ENCODE data around the gene IRF2BP1.

GRCh38 chr19:45862271-45862563, 23.7 kb downstream of the IRF2BP1 start:
- no peak for TF ChIP-seq POLR2A (IDR thresholded peaks at IDR 0.05; ENCODE audit: low read depth, low read length)
- TF ChIP-seq POLR2AphosphoS5 (IDR thresholded peaks at IDR 0.05; ENCODE audit: low read depth, low read length), result no peak
- no peak for TF ChIP-seq TAF1 (IDR thresholded peaks at IDR 0.05; ENCODE audit: low read depth, low read length)
- TF ChIP-seq SPI1 (IDR thresholded peaks at IDR 0.05; ENCODE audit: low read depth, low read length), result no peak
- TF ChIP-seq PAX5 (IDR thresholded peaks at IDR 0.05; ENCODE audit: insufficient read depth, low read length, severe bottlenecking), result no peak
- no peak for TF ChIP-seq POU2F2 (IDR thresholded peaks at IDR 0.05; ENCODE audit: low read depth, low read length)

Data from GM12891 (cell line).